GM23248 (cell line): ENCODE results near the gene SLC43A2. TPM values are rescaled to one million over a fixed set of nuclear protein-coding genes. Genes with fewer than 3 reads are reported as not detected.
A peak's percentile ranks its signal among the peaks of the same experiment; 100 is the strongest.

Experiments
- DNase-seq: peaks from one replicate; pipeline ENCODE4 v3.0.0-alpha.2; 2015
- H2AFZ ChIP-seq: fragments of 200-600 bp; sonication (generic); 2 replicates; pipeline ENCODE4 v1.6.1; 2016; ENCODE audit warnings: antibody characterized with exemption
- H3F3A ChIP-seq: fragments of 200-600 bp; sonication (generic); 2 replicates; pipeline ENCODE4 v1.6.1; 2016; ENCODE audit warnings: mild to moderate bottlenecking, antibody characterized with exemption, mixed run types; ENCODE audit not compliant: insufficient read depth
- H3K27ac ChIP-seq: fragments of 200-600 bp; sonication (generic); 2 replicates; pipeline ENCODE4 v1.5.1; 2016; ENCODE audit warnings: mild to moderate bottlenecking
- H3K27me3 ChIP-seq: fragments of 200-600 bp; sonication (generic); replicated peaks from 2 replicates; pipeline ENCODE4 v1.6.1; 2016; ENCODE audit warnings: mild to moderate bottlenecking; ENCODE audit not compliant: insufficient read depth
- H3K36me3 ChIP-seq: fragments of 200-600 bp; sonication (generic); 2 replicates; pipeline ENCODE4 v1.6.1; 2016; ENCODE audit warnings: low read depth, mild to moderate bottlenecking
- H3K4me1 ChIP-seq: fragments of 200-600 bp; sonication (generic); 2 replicates; pipeline ENCODE4 v1.6.1; 2016; ENCODE audit warnings: mild to moderate bottlenecking; ENCODE audit not compliant: insufficient read depth
- H3K4me2 ChIP-seq: fragments of 200-600 bp; sonication (generic); one replicate; pipeline ENCODE4 v1.6.1; 2016; ENCODE audit warnings: mild to moderate bottlenecking; ENCODE audit not compliant: unreplicated experiment
- H3K4me3 ChIP-seq: fragments of 200-600 bp; sonication (generic); 2 replicates; pipeline ENCODE4 v1.5.1; 2016; ENCODE audit warnings: mild to moderate bottlenecking
- H3K79me2 ChIP-seq: fragments of 200-600 bp; sonication (generic); 2 replicates; pipeline ENCODE4 v1.6.1; 2016; ENCODE audit warnings: mild to moderate bottlenecking; ENCODE audit not compliant: insufficient read depth
- H3K9ac ChIP-seq: fragments of 200-600 bp; sonication (generic); 2 replicates; pipeline ENCODE4 v1.6.1; 2016; ENCODE audit warnings: mild to moderate bottlenecking
- H3K9me2 ChIP-seq: fragments of 200-600 bp; sonication (generic); 2 replicates; pipeline ENCODE4 v1.6.1; 2016; ENCODE audit warnings: mixed run types, mild to moderate bottlenecking, moderate library complexity; ENCODE audit not compliant: insufficient read depth
- H3K9me3 ChIP-seq: fragments of 200-600 bp; sonication (generic); one replicate; pipeline ENCODE4 v1.6.1; 2017; ENCODE audit warnings: low read depth
- H4K20me1 ChIP-seq: fragments of 200-600 bp; sonication (generic); 2 replicates; pipeline ENCODE4 v1.6.0; 2016; ENCODE audit not compliant: insufficient read depth
- EZH2 ChIP-seq: fragments of 200-600 bp; sonication (generic); IDR thresholded peaks from 2 replicates; pipeline ENCODE4 v1.6.1; 2018; ENCODE audit warnings: antibody characterized with exemption, mild to moderate bottlenecking; ENCODE audit not compliant: insufficient read depth, poor library complexity, severe bottlenecking
- EZH2phosphoT487 ChIP-seq: fragments of 200-600 bp; sonication (generic); IDR thresholded peaks from 2 replicates; pipeline ENCODE4 v1.6.1; 2018; ENCODE audit warnings: antibody characterized with exemption, moderate library complexity, mild to moderate bottlenecking, low read depth; ENCODE audit not compliant: insufficient read depth
- WGBS, 2 experiments: methylation state at CpG; one replicate each; pipeline ENCODE4 v1.1.6; 2015 to 2017; ENCODE audit warnings: low lambda C conversion rate in 2 of 2, low coverage in 1 of 2; ENCODE audit errors: missing lambda C conversion rate in 2 of 2; 5-methylcytosine and 5-hydroxymethylcytosine counted together
- in situ Hi-C: fragments of 300-500 bp; cut with MboI; formaldehyde crosslinking; loops from 2 replicates; pipeline ENCODE4 v1.15.0; 2020
- polyA plus RNA-seq: library from polyadenylated mRNA; unstranded; fragments of >200 nt; fragmentation: Nextera tagmentation; extraction: Ambion mirVana; gene quantifications from 2 replicates; pipeline ENCODE4 v1.2.1, GENCODE V29; 2016
- total RNA-seq: library from RNA; depleted of rRNA; stranded (reverse); fragments of >200 nt; shearing (Covaris generic); gene quantifications from 2 replicates; pipeline ENCODE4 v1.2.3, GENCODE V29; 2014

Gene SLC43A2
- total and polyA plus RNA-seq, 2 experiments from 2014 or later: 6.0 to 8.6 TPM

GRCh38 chr17:1648173-1648962 is 19.7 kb upstream of the SLC43A2 start:
- H3K79me2 ChIP-seq: no peaks in the 10 kb centered on the region
- H3K27ac ChIP-seq: peak overlapping the region; percentile 27
- H3K27me3 ChIP-seq: no peaks in the 10 kb centered on the region
- no peaks in the 10 kb centered on the region for H4K20me1 ChIP-seq
- in situ Hi-C loops: no loop called here
- H2AFZ ChIP-seq: peak overlapping the region; percentile 89
- H3K4me1 ChIP-seq: peaks cover 15% of the 10 kb centered on the region
- peak overlapping the region; percentile 70 for H3K4me3 ChIP-seq
- H3K4me2 ChIP-seq: peak overlapping the region; percentile 81
- peaks cover 20% of the 10 kb centered on the region for H3K36me3 ChIP-seq
- H3K9me3 ChIP-seq: no peaks in the 10 kb centered on the region
- 9 to 10% methylated on average over 43 to 46 of the region's 54 CpGs for whole genome bisulfite sequencing, 2 experiments
- peak; percentile 97 for DNase-seq
- H3K9me2 ChIP-seq: no peaks in the 10 kb centered on the region
- TF ChIP-seq EZH2 (no peak), EZH2phosphoT487 (no peak)
- H3F3A ChIP-seq: peaks cover 33% of the 10 kb centered on the region
- peak overlapping the region; percentile 67 for H3K9ac ChIP-seq

DNA sequence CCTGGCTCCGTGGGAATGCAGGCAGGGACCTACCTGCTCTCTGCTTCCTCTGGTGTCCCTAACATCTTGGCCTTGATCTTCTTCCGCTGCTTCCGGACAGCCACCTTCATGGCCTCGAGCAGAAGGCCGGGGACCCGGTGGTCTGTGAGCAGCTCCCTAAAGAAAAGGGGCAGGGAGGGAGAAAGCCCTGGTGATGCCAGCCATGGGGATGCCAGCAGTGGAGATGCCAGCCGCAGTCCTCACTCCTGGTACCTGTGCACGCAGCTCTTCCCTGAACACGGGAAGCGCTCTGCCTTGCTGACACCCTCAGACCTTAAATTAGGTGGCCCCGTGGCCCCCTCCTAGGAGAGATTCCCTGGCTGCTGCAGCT is 19.2 kb upstream of the SLC43A2 start:
- DNase-seq: no peak
- Histone ChIP-seq H3K4me2 (peak overlapping the region; percentile 81), H3F3A (peaks cover 27% of the 10 kb centered on the region), H3K4me3 (no peak overlapping the region), H3K27me3 (no peaks in the 10 kb centered on the region), H4K20me1 (no peaks in the 10 kb centered on the region), H3K36me3 (peaks cover 15% of the 10 kb centered on the region; the same call in 1 of the 2 replicates), H3K27ac (no peak overlapping the region), H2AFZ (no peak overlapping the region), H3K4me1 (peaks cover 15% of the 10 kb centered on the region), H3K9ac (no peak overlapping the region), H3K9me3 (no peaks in the 10 kb centered on the region), H3K79me2 (no peaks in the 10 kb centered on the region), H3K9me2 (no peaks in the 10 kb centered on the region)
- no peak for TF ChIP-seq EZH2
- no peak for TF ChIP-seq EZH2phosphoT487
- WGBS, 2 experiments: 86% methylated on average over 11 of the region's 11 CpGs
- in situ Hi-C loops: no loop called here

GRCh38 chr17:1646199-1646875 is 17.7 kb upstream of the SLC43A2 start:
- no peaks in the 10 kb centered on the region for H3K79me2 ChIP-seq
- peaks cover 2% of the 10 kb centered on the region; the same call in 1 of the 2 replicates for H3K36me3 ChIP-seq
- H3K9ac ChIP-seq: no peak overlapping the region
- H3K4me3 ChIP-seq: no peak overlapping the region
- H2AFZ ChIP-seq: no peak overlapping the region
- H4K20me1 ChIP-seq: no peaks in the 10 kb centered on the region
- WGBS, 2 experiments: 88 to 91% methylated on average over 10 to 13 of the region's 13 CpGs
- DNase-seq: no peak
- no peak overlapping the region for H3K27ac ChIP-seq
- no peaks in the 10 kb centered on the region for H3K9me2 ChIP-seq
- TF ChIP-seq EZH2: no peak
- no peak for TF ChIP-seq EZH2phosphoT487
- in situ Hi-C loops: no loop called here
- H3K4me1 ChIP-seq: peaks cover 15% of the 10 kb centered on the region
- H3F3A ChIP-seq: peaks cover 12% of the 10 kb centered on the region
- H3K9me3 ChIP-seq: no peaks in the 10 kb centered on the region
- no peak overlapping the region for H3K4me2 ChIP-seq
- H3K27me3 ChIP-seq: no peaks in the 10 kb centered on the region

DNA sequence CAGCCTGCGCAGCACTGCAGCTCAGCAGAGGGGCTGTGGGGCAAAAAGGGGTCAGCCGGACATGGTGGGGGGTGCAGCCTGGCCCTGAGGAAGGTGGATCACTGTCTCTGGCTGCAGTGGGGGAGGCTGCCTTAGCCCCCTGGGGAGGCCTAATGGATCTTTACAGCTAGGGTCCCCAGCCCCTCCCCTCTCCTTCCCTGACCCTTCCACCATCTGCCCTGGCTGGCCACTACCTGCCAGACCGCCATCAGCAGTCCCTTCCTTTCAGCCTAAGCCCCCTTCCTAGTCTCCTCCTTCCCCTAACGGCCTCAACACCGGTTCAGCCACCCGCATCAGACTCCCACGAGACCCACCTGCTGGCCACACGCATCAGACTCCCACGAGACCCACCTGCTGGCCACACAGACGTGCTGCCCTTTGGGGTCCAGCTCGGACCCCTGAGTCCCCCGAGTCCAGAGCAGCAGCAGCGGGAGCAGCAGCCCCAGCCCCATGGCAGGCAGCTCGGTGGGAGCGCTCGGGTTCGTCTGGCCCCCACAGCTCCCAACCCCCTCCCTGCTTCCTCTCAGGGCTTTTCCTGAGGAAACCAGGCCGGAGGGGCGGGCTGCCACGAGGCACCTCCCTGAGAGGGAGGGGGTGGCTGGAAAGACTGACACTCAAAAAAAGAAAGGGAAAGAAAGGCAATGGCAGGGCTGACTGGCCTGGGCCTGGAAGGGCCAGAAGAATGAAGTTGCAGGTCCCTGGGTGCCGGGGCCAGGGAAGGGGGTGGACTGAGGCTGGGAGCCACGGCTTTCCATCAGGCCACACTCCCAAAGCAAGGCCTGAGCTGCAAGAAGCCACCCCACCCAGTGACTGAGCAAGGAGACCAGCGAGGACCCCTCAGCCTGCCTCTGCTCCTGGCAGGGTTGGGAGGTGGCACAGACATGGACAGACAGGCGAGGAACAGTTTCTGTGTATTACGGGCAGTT is 16.9 kb upstream of the SLC43A2 start, which contains the start of gene SCARF1:
TSS of gene SCARF1 (minus strand) at position 526 of the 965 bp plus-strand sequence. CDS start at position 491, 35 bp downstream.
- no peak within 1 kb of the TSS for H3K9ac ChIP-seq
- H3K36me3 ChIP-seq: no peaks in the 10 kb centered on the region
- 94 to 95% methylated on average over 20 to 25 of the region's 25 CpGs for WGBS, 2 experiments
- no peaks in the 10 kb centered on the region for H3K9me3 ChIP-seq
- no peak within 1 kb of the TSS for H2AFZ ChIP-seq
- peaks cover 5% of the 10 kb centered on the region for H3F3A ChIP-seq
- no peaks in the 10 kb centered on the region for H3K27me3 ChIP-seq
- H3K4me3 ChIP-seq: no peak within 1 kb of the TSS
- peaks cover 15% of the 10 kb centered on the region for H3K4me1 ChIP-seq
- H4K20me1 ChIP-seq: no peaks in the 10 kb centered on the region
- no peak for TF ChIP-seq EZH2phosphoT487
- no peak for TF ChIP-seq EZH2
- no peak within 1 kb of the TSS for H3K27ac ChIP-seq
- H3K9me2 ChIP-seq: no peaks in the 10 kb centered on the region
- in situ Hi-C loops: no loop called here
- DNase-seq: no peak
- H3K79me2 ChIP-seq: no peaks in the 10 kb centered on the region
- no peak within 1 kb of the TSS for H3K4me2 ChIP-seq
